Pancreas (tissue), 10 donors: Measurements from ENCODE around the gene MYO10. TPM values are rescaled to one million over a fixed set of nuclear protein-coding genes. Genes with fewer than 3 reads are reported as not detected.

Experiments used
- ATAC-seq, 4 donors: fragments of 200-7000 bp; cut with Tn5 transposase; one replicate each; pipeline versions ENCODE4 v1.8.0 to v1.9.1; 2020; ENCODE audit warnings: mild to moderate bottlenecking in 4 of 4, moderate library complexity in 4 of 4
- DNase-seq, 6 donors: peaks; one replicate each; pipeline ENCODE4 v3.0.0-alpha.2; 2020
- FAIRE-seq: peaks from 2 replicates; lab custom pipeline; 2012; peaks lifted over from hg19 to GRCh38; lab: Jason Lieb, UNC
- H3K27ac ChIP-seq, 4 donors: fragments of 200-600 bp; sonication (generic); 1 replicate in 3 of 4; 2 replicates in 1 of 4; pipeline versions ENCODE4 v1.5.0 to v1.8.0; 2020
- H3K27me3 ChIP-seq, 4 donors: fragments of 200-600 bp; one replicate each; pipeline ENCODE4 v1.8.0; 2021
- H3K36me3 ChIP-seq, 3 donors: fragments of 200-600 bp; sonication (generic) in 1 of 3; one replicate each; pipeline versions ENCODE4 v1.5.0 to v1.8.0; 2020 to 2021
- H3K4me1 ChIP-seq, 3 donors: fragments of 200-600 bp; one replicate each; pipeline ENCODE4 v1.8.0; 2021
- H3K4me3 ChIP-seq, 4 donors: fragments of 200-600 bp; sonication (generic) in 2 of 4; one replicate each; pipeline versions ENCODE4 v1.5.0 to v1.8.0; 2020 to 2021
- H3K9me3 ChIP-seq, 4 donors: fragments of 200-600 bp; one replicate each; pipeline ENCODE4 v1.8.0; 2021
- WGBS, 2 donors: extraction: QIAGEN DNeasy Blood & Tissue Kit; methylation state at CpG; one replicate each; pipeline ENCODE4 v1.1.7; 2013; 5-methylcytosine and 5-hydroxymethylcytosine counted together
- intact Hi-C, 3 donors: fragments of 100-400 bp; cut with DNase I; formaldehyde crosslinking; loops; one replicate each; pipeline versions ENCODE4 v1.11.1 to v1.14.2; 2022
- polyA plus RNA-seq, 2 donors: library from polyadenylated mRNA; stranded (reverse); fragments of 200-250 nt; gene quantifications; one replicate each; pipeline ENCODE4 v1.2.3, GENCODE V29; 2013
- total RNA-seq, 6 donors: library from RNA; stranded (reverse); fragmentation: NEBNext Ultra II Directional in 4 of 6; extraction: Animal tissue kit (Norgen Biotek cat#: 25700) in 4 of 6; gene quantifications; one replicate each; pipeline versions ENCODE4 v1.2.1 to v1.2.4, GENCODE V29; 2021 to 2023
- TF ChIP-seq, protein P1 (sequence below), 4 donors: fragments of 200-600 bp; sonication (generic) in 3 of 4; IDR thresholded peaks; one replicate each; pipeline versions ENCODE4 v1.5.0 to v1.8.0; 2021; ENCODE audit warnings: antibody characterized with exemption in 4 of 4
- donor health status: healthy with polysubstance abuse.
- donor health status: DM: no; HTN: no; CAD: no; lungs with moderate emphysema.
- donor health status: DM: no; HTN: no; CAD: no.
- donor health status: control.
- donor health status: control.
- donor health status: Bipolar disorder and iron deficiency.
- donor health status: DM: yes; HTN: yes; CAD: no.
- donor health status: DM: no; HTN: no; CAD: no.
- donor health status: DM: no; HTN: no; CAD: no.
- donor health status: DM: yes; HTN: yes; CAD: no.

Gene MYO10
- total and polyA plus RNA-seq, 8 donors = 11.5 to 47.3 (median 34.8) TPM

DNA sequence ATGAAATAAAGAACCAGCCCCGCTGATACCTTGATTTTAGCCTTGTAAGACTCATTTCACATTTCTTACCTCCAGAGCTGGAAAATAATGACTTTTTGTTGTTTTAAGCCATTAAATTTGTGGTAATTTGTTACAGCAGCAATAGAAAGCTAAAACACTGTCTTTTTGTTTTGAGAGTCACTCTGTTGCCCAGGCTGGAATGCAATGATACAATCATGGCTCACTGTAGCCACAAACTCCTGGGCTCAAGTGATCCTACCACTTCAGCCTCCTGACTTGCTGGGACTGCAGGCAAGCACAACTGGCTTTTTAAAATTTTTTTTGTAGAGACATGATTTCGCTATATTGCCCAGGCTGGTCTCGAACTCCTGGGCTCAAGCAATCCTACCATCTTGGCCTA, 34.7 kb upstream of the MYO10 start:
- intact Hi-C loops = no loop called here
- Histone ChIP-seq H3K27ac (no peak overlapping the region), H3K36me3 (no peaks in the 10 kb centered on the region), H3K4me1 (no peaks in the 10 kb centered on the region), H3K27me3 (no peaks in the 10 kb centered on the region), H3K9me3 (no peaks in the 10 kb centered on the region), H3K4me3 (no peak overlapping the region)
- TF ChIP-seq, protein P1, sequence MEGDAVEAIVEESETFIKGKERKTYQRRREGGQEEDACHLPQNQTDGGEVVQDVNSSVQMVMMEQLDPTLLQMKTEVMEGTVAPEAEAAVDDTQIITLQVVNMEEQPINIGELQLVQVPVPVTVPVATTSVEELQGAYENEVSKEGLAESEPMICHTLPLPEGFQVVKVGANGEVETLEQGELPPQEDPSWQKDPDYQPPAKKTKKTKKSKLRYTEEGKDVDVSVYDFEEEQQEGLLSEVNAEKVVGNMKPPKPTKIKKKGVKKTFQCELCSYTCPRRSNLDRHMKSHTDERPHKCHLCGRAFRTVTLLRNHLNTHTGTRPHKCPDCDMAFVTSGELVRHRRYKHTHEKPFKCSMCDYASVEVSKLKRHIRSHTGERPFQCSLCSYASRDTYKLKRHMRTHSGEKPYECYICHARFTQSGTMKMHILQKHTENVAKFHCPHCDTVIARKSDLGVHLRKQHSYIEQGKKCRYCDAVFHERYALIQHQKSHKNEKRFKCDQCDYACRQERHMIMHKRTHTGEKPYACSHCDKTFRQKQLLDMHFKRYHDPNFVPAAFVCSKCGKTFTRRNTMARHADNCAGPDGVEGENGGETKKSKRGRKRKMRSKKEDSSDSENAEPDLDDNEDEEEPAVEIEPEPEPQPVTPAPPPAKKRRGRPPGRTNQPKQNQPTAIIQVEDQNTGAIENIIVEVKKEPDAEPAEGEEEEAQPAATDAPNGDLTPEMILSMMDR (IDR thresholded peaks at IDR 0.05) = no peak
- FAIRE-seq = no peak
- no peak for DNase-seq
- WGBS, 2 donors = 98% methylated on average over 3 of the region's 3 CpGs
- no peak for ATAC-seq

DNA sequence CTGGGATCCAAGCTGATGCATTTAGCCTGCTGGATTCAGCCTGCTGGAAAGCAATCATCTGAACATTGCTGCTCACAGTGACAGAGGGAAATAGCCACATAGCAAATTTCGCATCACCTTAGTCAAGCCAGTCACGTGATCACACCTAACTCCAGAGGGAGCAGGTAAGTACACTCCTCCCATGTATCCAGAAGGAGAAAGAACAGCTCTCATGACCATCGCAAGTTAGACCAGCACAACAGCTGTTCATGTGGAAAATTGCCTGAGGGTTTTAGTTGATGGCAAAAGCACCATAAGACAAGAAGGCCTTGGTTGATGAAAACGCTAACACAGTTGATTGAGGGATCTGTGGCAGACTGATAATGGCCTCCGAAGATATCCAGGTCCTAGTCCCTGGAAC, 34.2 kb upstream of the MYO10 start:
- no peak for DNase-seq
- intact Hi-C loops = no loop called here
- Histone ChIP-seq H3K27me3 (no peaks in the 10 kb centered on the region), H3K27ac (no peak overlapping the region), H3K4me3 (no peak overlapping the region), H3K36me3 (no peaks in the 10 kb centered on the region), H3K9me3 (no peaks in the 10 kb centered on the region), H3K4me1 (no peaks in the 10 kb centered on the region)
- FAIRE-seq = no peak
- no peak for ATAC-seq
- TF ChIP-seq, protein P1 (IDR thresholded peaks at IDR 0.05) = no peak
- 87 to 96% methylated on average over 5 of the region's 5 CpGs for WGBS, 2 donors

DNA sequence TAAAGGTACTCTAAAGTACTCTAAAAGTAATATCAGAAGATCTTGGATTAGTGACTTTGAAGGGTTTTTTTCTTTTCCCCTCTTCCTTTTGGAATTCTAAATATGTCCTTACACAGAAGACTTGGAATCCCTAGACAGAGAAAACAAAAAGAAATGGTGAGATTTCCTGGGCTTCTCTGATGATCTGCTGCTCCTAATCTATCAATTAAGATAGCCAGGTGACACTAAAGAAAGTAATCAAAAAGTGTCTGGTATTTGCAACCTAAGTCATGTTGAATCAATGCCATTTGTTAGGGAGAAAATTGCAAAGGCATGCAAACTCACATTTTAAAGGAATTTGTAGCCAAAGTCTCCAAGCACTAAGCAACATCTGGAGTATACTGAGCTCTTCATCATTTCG, 29.5 kb upstream of the MYO10 start:
- Histone ChIP-seq H3K27me3 (no peaks in the 10 kb centered on the region), H3K27ac (no peak overlapping the region), H3K4me3 (no peak overlapping the region), H3K4me1 (no peaks in the 10 kb centered on the region), H3K9me3 (no peaks in the 10 kb centered on the region), H3K36me3 (no peaks in the 10 kb centered on the region)
- ATAC-seq (no peak), FAIRE-seq (no peak), DNase-seq (no peak)
- intact Hi-C loops = no loop called here
- TF ChIP-seq, protein P1 (IDR thresholded peaks at IDR 0.05) = no peak
- WGBS, 2 donors = 23 to 38% methylated on average over 1 of the region's 1 CpG

DNA sequence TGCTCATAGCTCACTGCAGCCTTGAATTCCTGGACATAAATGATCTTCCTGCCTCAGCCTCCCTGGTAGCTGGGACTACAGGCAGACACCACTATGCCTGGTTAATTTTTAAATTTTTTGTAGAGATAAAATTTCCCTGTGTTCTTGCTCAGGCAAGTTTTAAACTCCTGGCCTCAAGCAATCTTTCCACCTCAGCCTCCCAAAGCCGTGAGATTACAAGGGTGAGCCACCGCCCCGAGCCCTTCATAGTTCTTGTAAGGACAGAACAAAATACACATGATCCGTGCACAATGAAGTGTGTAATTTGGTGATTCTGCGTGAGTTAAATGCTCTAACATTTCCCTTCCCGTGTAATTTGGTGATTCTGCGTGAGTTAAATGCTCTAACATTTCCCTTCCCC, 27.7 kb upstream of the MYO10 start:
- Histone ChIP-seq H3K4me1 (no peaks in the 10 kb centered on the region), H3K27ac (no peak overlapping the region), H3K4me3 (no peak overlapping the region), H3K27me3 (no peaks in the 10 kb centered on the region), H3K36me3 (no peaks in the 10 kb centered on the region), H3K9me3 (no peaks in the 10 kb centered on the region)
- FAIRE-seq (no peak), ATAC-seq (no peak), DNase-seq (no peak)
- intact Hi-C loops = no loop called here
- WGBS, 2 donors = 78 to 95% methylated on average over 7 of the region's 7 CpGs
- TF ChIP-seq, protein P1 (IDR thresholded peaks at IDR 0.05) = no peak

DNA sequence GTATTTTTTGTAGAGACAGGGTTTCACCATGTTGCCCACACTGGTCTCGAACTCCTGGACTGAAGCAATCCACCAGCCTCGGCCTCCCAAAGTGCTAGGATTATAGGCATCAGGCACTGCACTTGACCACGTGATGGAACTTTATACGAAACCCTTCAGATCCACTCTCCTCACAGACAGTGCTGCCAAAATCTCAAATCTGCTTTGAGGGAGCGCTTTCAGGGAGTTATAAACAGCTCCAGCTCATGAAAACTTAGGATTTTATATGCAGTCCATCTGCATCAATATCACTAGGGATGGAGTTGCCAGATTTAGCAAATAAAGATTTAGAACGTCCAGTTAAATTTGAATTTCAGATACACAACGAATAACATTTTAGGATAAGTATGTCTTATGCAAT, 25.0 kb upstream of the MYO10 start:
- Histone ChIP-seq H3K9me3 (no peaks in the 10 kb centered on the region), H3K27ac (no peak overlapping the region), H3K27me3 (no peaks in the 10 kb centered on the region), H3K4me1 (no peaks in the 10 kb centered on the region), H3K4me3 (no peak overlapping the region), H3K36me3 (no peaks in the 10 kb centered on the region)
- ATAC-seq = no peak
- intact Hi-C loops = no loop called here
- no peak for DNase-seq
- WGBS, 2 donors = 78 to 86% methylated on average over 7 of the region's 7 CpGs
- TF ChIP-seq, protein P1 (IDR thresholded peaks at IDR 0.05) = no peak
- FAIRE-seq = no peak
